ENCODE measurements around the gene DHX40. TPM values are rescaled to one million over a fixed set of nuclear protein-coding genes. Genes with fewer than 3 reads are reported as not detected.

The DHX40 gene, protein sequence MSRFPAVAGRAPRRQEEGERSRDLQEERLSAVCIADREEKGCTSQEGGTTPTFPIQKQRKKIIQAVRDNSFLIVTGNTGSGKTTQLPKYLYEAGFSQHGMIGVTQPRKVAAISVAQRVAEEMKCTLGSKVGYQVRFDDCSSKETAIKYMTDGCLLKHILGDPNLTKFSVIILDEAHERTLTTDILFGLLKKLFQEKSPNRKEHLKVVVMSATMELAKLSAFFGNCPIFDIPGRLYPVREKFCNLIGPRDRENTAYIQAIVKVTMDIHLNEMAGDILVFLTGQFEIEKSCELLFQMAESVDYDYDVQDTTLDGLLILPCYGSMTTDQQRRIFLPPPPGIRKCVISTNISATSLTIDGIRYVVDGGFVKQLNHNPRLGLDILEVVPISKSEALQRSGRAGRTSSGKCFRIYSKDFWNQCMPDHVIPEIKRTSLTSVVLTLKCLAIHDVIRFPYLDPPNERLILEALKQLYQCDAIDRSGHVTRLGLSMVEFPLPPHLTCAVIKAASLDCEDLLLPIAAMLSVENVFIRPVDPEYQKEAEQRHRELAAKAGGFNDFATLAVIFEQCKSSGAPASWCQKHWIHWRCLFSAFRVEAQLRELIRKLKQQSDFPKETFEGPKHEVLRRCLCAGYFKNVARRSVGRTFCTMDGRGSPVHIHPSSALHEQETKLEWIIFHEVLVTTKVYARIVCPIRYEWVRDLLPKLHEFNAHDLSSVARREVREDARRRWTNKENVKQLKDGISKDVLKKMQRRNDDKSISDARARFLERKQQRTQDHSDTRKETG
- total RNA-seq: 10 to 100 TPM; 18.7 to 26.0 TPM

DNA sequence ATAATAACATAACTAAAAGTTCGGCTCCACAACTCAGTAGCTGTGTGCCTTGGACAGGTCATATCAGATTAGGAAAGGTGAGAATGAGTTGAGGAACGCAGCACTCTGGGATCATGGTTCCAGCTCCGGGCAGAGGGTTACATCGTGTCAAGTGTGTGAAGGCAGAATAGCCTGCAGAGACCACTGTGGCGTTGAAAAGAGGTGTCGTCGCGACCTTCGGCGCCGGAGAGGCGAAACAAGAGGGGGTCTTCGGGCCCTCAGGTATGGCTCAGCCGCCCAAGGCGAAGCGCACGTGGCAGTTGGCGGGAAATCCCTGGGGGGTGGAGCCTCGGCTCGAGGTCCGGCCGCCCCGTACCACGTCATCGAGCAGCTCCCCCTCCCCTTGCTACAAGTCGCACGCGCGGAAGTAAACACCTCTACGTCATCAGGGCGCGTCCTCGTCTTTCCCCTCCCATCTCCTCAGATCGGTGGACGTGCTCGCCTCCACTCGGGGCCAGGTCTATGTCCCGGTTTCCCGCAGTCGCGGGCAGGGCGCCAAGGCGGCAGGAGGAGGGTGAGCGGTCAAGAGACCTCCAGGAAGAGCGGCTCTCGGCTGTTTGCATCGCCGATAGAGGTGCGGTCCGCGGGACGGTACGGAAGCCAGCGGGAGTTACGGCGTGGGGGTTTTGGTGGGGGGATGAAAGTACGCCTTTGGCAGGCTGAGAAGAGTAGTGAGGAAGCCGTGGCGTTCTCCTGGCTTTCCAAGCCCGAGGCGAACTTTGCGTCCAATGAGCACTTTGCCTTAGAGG is at the start of gene DHX40:
TSS of gene DHX40 (plus strand) at position 440 of the 788 bp plus-strand sequence. CDS start at position 502, 62 bp downstream.
- Histone ChIP-seq H3K9me3 (no peaks in the 10 kb centered on the region), H3K36me3 (replicated peaks in 1 of 2; ENCODE audit: insufficient read depth in 1 of 2, low read depth in 2 of 2) (no peaks in the 10 kb centered on the region), H3K27ac (peak within 1 kb of the TSS; percentile 40 to 79 (median 64)), H3K27me3 (no peaks in the 10 kb centered on the region), H3K4me1 (peaks cover 10% of the 10 kb centered on the region), H3K4me3 (peak within 1 kb of the TSS; percentile 82 to 91)
- intact Hi-C loops (cut with DNase I): no loop called here
- TF ChIP-seq, protein P1, sequence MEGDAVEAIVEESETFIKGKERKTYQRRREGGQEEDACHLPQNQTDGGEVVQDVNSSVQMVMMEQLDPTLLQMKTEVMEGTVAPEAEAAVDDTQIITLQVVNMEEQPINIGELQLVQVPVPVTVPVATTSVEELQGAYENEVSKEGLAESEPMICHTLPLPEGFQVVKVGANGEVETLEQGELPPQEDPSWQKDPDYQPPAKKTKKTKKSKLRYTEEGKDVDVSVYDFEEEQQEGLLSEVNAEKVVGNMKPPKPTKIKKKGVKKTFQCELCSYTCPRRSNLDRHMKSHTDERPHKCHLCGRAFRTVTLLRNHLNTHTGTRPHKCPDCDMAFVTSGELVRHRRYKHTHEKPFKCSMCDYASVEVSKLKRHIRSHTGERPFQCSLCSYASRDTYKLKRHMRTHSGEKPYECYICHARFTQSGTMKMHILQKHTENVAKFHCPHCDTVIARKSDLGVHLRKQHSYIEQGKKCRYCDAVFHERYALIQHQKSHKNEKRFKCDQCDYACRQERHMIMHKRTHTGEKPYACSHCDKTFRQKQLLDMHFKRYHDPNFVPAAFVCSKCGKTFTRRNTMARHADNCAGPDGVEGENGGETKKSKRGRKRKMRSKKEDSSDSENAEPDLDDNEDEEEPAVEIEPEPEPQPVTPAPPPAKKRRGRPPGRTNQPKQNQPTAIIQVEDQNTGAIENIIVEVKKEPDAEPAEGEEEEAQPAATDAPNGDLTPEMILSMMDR (IDR thresholded peaks at IDR 0.05): peak in 2 of 7 experiments; percentile 6 to 15
- peak in 2 of 3 donors; percentile 75 to 77 for TF ChIP-seq POLR2A (IDR thresholded peaks at IDR 0.05)
- ATAC-seq: peak; percentile 95
- DNase-seq: peak; percentile 93 to 96 (median 94)
- WGBS, 2 donors: 7 to 13% methylated on average over 27 to 62 of the region's 62 CpGs

DNA sequence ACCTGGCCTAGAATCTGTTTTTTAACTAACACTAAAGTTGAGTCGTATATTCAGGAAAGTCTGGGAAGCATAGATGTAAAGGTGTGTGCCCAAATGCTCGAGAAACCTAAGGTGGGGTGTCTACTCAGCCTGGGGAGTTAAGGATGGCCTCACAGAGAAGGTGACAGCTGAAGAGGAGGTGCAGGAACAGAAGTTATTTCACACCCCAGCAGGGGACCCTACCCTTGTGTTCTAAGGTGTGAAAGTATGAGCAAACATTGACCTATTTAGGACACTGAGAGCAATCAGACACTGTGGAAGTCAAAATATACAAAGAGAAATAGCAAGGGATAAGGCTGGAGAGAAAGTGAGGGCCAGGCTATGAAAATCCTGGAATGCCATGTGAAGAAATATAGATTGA is 49.0 kb upstream of the DHX40 start:
- ATAC-seq (no peak), DNase-seq (no peak)
- Histone ChIP-seq H3K4me3 (no peak overlapping the region), H3K27me3 (no peaks in the 10 kb centered on the region), H3K4me1 (peaks cover 14% of the 10 kb centered on the region), H3K9me3 (no peaks in the 10 kb centered on the region), H3K36me3 (replicated peaks in 1 of 2; ENCODE audit: insufficient read depth in 1 of 2, low read depth in 2 of 2) (no peaks in the 10 kb centered on the region), H3K27ac (no peak overlapping the region)
- 59 to 81% methylated on average over 2 of the region's 2 CpGs for WGBS, 2 donors
- intact Hi-C loops (cut with DNase I): no loop called here
- no peak for TF ChIP-seq POLR2A (IDR thresholded peaks at IDR 0.05)
- TF ChIP-seq, protein P1 (IDR thresholded peaks at IDR 0.05): no peak

DNA sequence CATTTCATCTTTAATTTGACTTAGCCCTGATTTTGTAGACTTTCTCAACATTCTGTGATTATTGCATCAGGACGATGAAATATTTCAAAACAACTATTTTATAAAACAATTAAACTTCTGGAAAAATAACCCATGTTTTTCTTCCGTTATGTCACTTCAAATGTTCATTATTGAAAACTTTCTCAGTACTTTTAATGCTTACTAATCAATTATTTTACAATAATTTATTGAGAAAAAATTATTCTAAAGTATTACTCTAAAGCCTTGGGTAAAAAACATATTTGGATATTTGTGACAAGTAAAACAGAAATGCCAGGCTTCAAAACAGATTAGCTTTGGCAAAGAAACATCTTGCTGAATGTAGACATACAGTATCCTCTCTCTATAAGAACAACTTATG is 46.3 kb upstream of the DHX40 start:
- H3K9me3 ChIP-seq: no peaks in the 10 kb centered on the region
- no peaks in the 10 kb centered on the region for H3K36me3 ChIP-seq (replicated peaks in 1 of 2; ENCODE audit: insufficient read depth in 1 of 2, low read depth in 2 of 2)
- H3K27me3 ChIP-seq: no peaks in the 10 kb centered on the region
- H3K4me1 ChIP-seq: peaks cover 14% of the 10 kb centered on the region
- TF ChIP-seq, protein P1 (IDR thresholded peaks at IDR 0.05): no peak
- no peak for TF ChIP-seq POLR2A (IDR thresholded peaks at IDR 0.05)
- ATAC-seq (no peak), DNase-seq (no peak)
- no peak overlapping the region for H3K27ac ChIP-seq
- intact Hi-C loops (cut with DNase I): no loop called here
- WGBS, 2 donors: 73 to 75% methylated on average over 2 of the region's 2 CpGs
- H3K4me3 ChIP-seq: no peak overlapping the region

DNA sequence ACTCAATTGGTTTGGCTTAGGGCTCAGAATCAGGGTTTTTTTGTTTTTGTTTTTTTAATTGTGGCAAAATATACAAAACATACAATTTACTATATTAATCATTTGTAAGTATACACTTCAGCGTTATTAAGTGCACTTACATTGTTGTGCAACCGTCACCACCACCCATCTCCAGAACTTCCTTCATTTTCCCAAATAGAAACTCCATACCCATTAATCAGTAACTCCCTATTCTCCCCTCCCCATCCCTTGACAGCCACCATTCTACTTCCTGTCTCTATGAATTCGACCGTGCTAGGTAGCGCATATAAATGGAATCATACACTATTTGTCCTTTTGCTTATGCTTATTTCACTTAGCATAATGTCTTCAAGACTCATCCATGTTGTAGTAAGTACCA is 45.2 kb upstream of the DHX40 start:
- H3K4me3 ChIP-seq: no peak overlapping the region
- no peak overlapping the region for H3K27ac ChIP-seq
- H3K27me3 ChIP-seq: no peaks in the 10 kb centered on the region
- TF ChIP-seq, protein P1 (IDR thresholded peaks at IDR 0.05): no peak
- no peak for TF ChIP-seq POLR2A (IDR thresholded peaks at IDR 0.05)
- intact Hi-C loops (cut with DNase I): no loop called here
- DNase-seq: no peak
- no peaks in the 10 kb centered on the region for H3K36me3 ChIP-seq (replicated peaks in 1 of 2; ENCODE audit: insufficient read depth in 1 of 2, low read depth in 2 of 2)
- H3K9me3 ChIP-seq: no peaks in the 10 kb centered on the region
- no peak for ATAC-seq
- WGBS, 2 donors: 57 to 60% methylated on average over 5 of the region's 5 CpGs
- H3K4me1 ChIP-seq: peaks cover 6% of the 10 kb centered on the region

Measured in body of pancreas (tissue), 4 donors.